G401 (cell line): ENCODE results near the gene ANKRD13A. TPM values are rescaled to one million over a fixed set of nuclear protein-coding genes. Genes with fewer than 3 reads are reported as not detected.
"Not testable (repeated sequence)": the region's sequence is repeated elsewhere in the genome, so short reads cannot be mapped to it uniquely, and the experiment has no call there.

ENCODE experiments used
- DNase-seq: peaks from one replicate; pipeline ENCODE4 v3.0.0-alpha.2; 2015; ENCODE audit warnings: low spot score
- in situ Hi-C: cut with HindIII; loops from 2 replicates; pipeline ENCODE4 v1.10.0; 2016; ENCODE audit warnings: low sequenced_read_pairs, mixed read lengths
- total RNA-seq: library from RNA; depleted of rRNA; stranded (reverse); fragments of >200 nt; shearing (Covaris generic); gene quantifications from 2 replicates; pipeline ENCODE4 v1.2.3, GENCODE V29; 2014

The ANKRD13A gene
- total RNA-seq, 1 experiment from 2014 or later = 17.1 TPM

DNA sequence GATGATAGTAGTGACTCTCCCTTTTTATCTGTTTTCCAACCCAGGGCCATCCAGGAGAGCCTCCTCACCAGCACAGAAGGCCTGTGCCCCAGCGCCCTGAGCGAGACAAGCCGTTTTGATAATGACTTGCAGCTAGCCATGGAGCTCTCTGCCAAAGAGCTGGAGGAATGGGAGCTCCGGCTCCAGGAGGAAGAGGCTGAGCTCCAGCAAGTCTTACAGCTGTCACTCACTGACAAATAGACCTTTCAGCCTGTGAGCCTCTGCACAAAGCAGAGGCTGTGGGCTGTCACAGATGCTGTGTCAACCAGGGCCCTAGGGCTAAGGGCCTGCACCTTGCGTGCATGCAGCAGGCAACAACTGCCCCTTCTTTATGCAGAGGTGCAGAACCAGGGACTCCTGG, 38.1 kb downstream of the ANKRD13A start:
- in situ Hi-C loops = no loop called here
- no peak for DNase-seq

DNA sequence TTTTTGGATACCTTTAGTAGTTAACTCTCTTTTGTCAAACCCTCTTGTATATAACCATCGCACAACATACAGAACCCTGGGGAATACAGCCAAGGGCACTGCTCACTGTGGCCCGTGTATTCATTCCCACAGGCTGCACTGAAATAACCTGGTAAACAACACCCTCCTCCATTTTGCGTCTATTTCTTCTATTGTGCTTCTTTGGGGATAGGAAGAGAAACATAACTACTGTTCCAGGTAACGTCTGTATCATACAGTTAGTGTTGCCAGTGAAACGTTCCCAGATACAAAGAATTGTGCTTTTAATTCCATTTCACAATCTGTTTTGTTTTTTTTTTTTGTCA, 39.5 kb downstream of the ANKRD13A start:
- no peak for DNase-seq
- in situ Hi-C loops = no loop called here

DNA sequence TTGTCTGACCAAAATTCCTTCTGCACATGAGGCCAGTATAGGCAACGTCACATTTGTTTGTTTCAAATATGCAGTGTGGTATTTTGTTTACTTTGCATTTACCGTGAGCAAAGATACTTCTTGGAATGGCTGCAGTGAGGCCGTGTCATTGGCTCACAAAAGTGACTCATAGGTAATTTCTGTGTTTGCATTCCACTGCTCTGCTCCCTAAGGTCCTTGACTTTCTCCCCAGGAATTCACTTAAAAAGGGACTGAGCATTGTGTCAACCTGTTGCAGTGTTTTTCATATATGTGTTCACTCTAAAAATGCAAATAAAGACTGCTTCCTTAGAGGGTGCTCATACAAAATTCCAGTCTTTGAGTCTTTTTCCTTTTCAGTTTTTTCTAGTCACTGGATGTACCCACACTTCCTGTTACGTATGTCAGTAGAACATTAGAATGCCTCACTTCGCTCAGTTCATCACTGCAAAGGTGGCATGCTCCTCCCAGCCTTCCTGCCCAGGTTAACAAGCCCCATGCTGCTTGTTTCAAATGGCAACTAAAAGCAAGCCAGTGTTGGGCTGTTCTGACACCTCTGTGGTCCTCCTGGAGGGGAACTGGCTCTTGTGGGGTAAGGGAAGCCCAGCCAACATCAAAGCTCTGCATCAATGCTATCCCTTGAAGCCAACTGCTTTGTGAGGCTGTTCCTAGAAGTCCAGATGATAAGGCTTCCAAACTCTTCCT, 40.0 kb downstream of the ANKRD13A start:
- DNase-seq = no peak
- in situ Hi-C loops = no loop called here

DNA sequence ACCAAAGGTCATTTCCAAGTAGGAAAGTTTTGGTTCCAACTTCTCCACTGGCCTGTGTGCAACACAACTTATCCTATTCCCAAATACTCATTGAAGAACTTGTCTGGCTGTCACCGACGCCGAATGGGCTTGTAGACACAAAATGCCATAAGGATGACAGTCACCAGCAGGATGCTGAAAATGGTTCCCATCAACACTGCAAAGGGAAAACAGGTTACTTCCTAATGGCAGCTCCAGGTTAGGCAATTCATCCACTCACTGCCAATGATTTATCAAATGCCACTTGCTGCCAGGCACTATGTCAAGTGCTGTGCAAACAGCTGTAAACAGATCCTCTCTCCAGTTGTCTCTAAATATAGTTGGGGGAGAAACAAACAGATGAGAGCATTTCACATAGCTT, 43.0 kb downstream of the ANKRD13A start:
- DNase-seq = no peak
- in situ Hi-C loops = no loop called here

DNA sequence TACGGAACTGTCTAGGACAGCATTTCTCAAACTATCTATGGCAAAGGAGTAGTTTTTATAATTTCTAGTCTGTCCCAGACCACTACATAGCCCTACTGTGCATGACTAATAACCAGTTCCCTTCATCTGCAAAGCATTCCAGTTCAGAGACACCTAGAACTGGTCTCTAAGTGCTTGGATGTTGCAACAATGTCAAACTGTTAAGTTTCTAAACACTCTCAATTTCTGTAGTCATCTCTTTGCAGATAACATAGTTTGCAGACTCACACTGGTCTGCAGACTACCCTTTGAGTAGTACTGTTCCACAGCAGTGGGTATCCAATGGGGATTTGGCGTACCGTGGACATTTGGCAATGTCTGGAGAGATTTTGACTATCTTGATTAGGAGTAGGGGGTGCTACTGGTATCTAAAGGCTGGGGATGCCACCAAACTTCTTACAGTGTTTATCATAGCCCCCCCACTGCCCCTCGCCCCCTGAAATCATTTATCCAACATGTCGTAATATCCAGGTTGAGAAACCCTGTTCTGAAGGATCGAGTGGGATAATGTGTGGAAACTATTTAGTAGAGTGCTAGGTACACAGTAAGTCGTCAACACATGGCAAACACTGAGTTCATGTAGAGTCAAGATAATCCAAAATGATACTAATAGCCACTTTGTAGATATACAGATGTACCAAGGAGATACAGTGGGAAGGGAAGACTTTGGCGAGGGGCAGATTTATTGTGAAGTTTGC, 47.4 kb downstream of the ANKRD13A start:
- in situ Hi-C loops = no loop called here
- no peak for DNase-seq

DNA sequence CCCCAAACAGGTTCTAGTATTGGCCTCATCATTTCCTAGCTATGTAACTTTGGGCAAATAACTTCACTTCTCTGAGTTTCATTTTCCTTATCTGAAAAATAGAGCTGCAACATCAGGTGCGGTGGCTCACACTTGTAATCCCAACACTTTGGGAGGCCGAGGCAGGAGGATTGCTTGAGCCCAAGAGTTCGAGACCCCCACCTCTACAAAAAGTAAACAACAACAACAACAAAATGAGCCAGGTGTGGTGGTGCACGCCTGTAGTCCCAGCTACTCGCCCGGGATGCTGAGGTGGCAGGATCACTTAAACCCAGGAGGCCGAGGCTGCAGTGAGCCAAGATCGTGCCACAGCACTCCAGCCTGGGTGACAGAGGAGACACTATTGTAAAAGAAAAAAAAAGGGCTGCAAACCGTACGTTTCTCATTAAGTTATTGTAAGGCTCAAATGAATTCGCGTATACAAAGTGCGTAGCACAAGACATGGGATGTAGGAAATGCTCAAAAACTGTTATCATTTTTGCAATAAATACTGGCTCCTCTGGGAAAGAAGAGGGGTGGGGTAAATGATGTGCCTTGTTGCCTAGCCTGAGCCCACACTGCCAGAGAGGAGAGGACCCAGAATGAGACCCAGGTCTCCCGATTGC, 48.2 kb downstream of the ANKRD13A start:
- in situ Hi-C loops = no loop called here
- no peak for DNase-seq

DNA sequence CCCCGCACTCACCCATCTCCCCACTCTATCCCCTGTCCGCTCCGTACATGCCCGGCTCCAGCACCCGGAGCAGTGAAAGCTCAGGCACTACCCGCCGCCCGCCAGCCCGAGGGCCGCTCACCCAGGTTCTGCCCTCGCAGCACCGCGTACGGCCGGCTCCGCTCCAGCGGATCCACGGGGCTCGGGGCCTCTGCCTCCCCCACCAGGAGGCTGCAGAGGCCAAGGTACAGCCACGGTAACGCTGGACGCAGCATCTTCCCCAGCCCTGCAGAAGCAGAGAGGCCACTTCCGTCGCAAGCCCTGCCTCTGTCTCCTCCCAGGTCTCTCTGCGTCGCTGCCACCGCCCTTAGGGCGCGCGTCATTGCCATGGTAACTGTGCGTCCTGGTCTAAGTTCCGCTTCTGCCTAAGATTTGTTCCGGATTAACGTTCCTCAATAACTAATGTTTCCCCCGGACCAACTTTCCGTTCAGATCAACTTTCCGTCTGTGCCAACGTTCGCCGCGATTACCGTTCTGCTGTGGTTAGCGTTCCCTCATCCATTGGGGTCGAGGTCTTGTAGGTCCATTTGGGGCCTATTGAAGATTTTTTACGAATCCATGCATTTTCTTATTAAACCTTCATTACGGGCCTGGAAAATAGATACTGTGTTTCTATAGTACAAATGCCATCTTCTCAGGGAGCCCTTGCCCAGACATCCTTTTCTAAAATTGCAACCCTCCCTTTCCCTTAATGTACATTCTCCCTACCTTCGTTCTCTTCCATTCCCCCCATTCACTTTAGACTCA, 49.2 kb downstream of the ANKRD13A start, which contains the start of gene C12orf76:
Gene C12orf76, minus strand, starts transcription at position 281 of the 786 bp plus-strand sequence. Its CDS starts 27 bp downstream, at position 254.
- in situ Hi-C loops = no loop called here
- DNase-seq = peak; percentile 98

DNA sequence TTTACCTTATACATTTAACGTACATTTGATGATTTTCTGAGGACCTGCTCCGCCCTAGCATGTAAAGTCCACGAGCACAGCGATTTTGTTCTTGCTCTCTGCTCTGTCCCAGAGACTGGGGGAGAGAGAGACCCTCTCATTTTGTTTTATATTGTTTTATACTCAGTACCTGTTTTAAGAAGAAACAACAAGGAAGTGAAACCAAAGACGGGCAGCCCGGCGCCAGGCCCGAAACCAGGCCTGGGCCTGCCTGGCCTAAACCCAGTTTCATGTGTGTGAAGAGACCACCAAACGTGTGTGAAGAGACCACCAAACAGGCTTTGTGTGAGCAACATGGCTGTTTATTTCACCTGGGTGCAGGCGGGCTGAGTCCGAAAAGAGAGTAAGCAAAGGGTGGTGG, 49.8 kb downstream of the ANKRD13A start:
- in situ Hi-C loops = not testable (repeated sequence)

DNA sequence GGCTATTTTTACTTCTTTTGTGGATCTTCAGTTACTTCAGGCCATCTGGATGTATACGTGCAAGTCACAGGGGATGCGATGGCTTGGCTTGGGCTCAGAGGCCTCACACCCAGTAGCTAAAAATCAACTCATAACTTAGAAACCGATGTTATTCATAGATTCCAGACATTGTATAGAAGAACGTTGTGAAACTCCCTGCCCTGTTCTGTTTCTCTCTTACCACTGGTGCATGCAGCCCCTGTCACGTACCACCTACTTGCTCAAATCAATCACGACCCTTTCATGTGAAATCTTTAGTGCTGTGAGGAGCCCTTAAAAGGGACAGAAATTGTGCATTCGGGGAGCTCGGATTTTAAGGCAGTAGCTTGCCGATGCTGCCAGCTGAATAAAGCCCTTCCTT, 50.4 kb downstream of the ANKRD13A start:
- in situ Hi-C loops, DNase-seq: not testable (repeated sequence)

More for the DNA sequence above, 49.8 kb downstream of the ANKRD13A start:
- not testable (repeated sequence) for DNase-seq

DNA sequence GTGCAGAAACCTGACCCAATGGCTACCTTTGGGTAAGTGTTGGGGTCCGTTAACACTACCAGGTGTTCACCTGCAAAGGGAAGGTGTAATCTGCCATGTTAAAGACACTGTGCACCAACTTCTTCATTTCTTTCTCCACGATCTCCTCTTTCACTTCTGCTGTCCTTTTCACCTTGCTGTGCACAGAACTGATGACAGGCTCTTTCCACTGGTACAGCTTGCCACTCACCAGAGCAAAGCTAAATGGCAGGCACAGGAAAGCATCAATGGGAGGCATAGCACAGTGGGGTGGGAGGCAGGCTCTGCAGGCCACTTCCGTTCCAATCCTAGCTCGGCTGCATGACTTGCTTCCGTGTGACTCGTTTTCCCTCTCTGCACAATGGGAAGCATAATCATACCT, 51.7 kb downstream of the ANKRD13A start:
- no peak for DNase-seq
- in situ Hi-C loops = no loop called here

DNA sequence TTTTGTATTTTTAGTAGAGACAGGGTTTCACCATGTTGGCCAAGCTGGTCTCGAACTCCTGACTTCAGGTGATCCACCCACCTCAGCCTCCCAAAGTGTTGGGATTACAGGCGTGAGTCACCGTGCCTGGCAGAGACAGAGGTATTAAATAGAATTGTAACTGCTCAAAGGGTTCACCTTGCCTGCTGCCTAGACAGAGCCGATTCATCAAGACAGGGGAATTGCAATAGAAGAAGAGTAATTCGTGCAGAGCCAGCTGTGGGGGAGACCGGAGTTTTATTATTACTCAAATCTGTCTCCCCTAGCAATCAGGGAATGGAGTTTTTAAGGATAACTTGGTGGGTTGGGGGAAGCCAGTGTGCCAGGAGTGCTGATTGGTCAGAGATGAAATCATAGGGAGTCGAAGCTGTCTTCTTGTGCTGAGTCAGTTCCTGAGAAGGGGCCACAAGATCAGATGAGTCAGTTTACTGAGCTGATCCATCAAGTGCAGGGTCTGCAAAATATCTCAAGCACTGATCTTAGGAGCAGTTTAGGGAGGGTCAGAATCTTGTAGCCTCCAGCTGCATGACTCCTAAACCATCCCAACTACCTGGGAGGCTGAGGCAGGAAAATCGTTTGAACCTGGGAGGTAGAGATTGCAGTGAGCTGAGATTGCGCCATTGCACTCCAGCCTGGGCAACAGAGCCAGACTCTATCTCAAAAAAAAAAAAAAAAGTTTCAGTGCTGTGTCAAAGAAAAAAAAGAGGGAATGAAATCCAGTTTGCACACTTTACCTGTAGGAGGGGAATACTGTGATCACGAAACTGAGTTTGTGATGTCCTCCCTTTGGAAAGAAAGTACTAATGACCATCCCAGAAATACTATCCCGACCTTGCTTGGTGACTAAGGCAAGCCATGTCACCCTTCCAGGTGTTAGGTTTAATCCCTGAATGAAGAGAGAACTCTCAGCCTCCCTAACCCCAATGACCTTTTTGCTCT, 56.4 kb downstream of the ANKRD13A start:
- in situ Hi-C loops = loop anchor here (5.0 kb wide), 1 partner anchor 93 kb away; no protein-coding TSS in a partner anchor
- not testable (repeated sequence) for DNase-seq

DNA sequence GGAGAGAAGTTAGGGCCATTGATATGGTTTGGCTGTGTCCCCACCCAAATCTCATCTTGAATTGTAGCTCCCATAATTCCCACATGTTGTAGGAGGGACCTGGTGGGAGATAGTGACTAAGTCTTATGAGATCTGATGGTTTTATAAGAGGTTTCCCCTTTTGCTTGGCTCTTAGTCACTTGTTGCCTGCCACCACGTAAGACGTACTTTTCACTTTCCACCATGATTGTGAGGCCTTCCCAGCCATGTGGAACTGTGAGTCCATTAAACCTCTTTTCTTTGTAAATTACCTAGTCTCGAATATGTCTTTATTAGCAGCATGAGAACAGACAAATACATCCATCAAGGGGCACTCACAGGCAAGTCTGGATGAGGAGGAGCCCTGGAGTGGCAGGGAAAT, 57.4 kb downstream of the ANKRD13A start:
- in situ Hi-C loops = loop anchor here (5.0 kb wide), 1 partner anchor 94 kb away; no protein-coding TSS in a partner anchor
- DNase-seq = not testable (repeated sequence)

DNA sequence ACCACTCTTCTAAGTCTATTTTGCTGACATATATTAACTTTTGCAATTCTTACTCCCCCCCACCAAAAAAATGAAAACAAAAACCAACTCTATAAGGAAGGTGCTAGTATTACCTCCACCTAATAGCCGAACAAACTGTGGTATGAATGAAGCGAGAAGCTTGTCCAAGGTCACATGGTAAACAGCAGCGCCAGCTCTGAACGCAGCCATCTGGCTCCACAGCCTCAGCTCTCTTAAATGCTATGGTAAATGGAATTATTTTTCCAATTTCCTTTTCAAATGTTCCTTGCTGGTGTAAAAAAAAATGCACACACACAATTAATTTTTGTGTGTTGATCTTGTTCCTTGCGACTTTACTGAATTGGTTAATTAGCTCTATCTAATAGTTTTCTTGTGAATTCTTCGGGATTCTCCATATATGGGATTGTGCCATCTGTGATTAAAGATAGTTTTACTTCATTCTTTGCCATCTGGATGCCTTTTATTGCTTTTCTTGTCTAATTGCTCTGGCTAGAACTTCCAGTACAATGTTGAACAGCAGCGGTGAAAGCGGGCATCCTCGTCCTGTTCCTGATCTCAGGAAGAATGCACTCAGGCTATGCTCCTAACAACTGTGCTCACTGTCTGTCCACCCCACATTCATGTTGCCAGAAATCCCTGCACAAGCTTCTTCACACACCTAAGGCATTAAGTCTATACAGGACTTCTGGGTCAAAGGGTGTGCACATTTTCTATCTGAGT, 59.8 kb downstream of the ANKRD13A start:
- in situ Hi-C loops = loop anchor here (5.0 kb wide), 1 partner anchor 97 kb away; no protein-coding TSS in a partner anchor
- peak; percentile 25 for DNase-seq

DNA sequence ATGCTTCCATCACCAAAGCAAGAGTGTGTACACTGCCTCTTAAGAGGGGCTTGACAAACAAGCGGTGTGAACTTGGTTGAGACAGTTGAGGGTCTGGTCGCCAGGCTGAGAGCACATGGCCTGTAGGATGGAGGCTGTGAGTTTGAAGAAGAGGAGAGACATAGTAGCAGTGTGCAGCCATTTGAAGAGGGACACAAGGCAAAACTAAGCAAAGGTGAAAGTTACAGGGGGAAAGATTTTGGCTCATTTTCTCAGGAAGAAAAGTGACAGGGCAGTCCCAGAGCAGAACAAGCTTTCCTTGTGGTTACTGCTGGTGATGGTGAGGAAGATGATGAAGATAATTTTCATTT, 60.4 kb downstream of the ANKRD13A start:
- no peak for DNase-seq
- in situ Hi-C loops = loop anchor here (5.0 kb wide), 1 partner anchor 97 kb away; no protein-coding TSS in a partner anchor

DNA sequence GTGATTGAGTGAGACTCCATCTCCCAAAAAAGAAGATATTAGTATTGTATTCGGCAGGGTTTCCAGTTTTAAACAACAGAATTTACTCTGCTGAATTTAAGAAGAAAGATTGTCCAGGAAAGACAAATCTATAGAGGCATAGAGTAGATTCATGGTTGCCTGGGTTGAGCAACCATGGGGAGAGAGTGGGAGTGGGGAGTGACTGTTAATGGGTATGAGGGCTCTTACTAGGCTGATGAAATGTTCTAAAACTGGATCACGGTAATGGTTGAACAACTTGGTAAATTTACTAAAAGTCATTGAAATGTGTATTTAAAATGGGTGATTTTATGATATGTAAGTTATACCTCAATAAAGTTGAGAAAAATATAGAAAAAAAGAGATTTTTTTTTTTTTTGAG, 63.0 kb downstream of the ANKRD13A start:
- DNase-seq = no peak
- in situ Hi-C loops = no loop called here

DNA sequence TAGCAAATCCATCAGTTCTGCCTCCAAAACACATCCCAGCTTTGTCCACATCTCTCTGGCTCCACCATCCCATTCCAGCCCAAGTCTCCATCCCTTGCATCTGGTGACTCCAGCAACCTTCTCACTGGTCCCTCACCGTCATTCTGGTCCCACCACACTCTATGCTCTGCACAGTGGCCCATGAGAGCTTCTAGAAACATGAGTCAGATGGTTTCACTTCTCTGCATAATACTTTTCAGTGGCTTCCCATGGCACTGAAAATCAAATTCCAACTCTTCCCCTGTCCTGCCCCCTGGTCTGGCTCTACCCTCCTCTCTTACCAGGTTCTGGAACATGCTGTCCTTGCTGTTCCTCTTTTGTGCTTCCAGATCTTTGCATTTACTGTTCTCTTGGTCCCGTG, 66.3 kb downstream of the ANKRD13A start:
- no peak for DNase-seq
- in situ Hi-C loops = no loop called here

DNA sequence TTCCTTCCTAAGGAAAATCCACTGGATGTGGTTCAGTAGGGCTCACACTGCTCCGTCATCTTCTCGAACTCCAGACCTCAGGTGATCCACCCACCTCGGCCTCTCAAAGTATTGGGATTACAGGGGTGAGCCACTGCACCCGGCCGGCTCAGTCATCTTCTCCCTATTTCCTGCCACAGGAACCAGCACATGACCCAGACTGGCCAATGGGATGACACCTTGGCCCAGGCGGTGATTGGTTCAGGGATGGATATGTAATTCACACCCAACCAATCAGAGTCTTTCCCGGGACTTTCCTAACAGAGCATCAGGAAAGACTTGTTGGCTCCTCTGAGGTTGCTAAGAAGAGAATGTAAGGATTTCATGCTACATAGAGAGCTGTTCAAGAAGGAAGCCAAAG, 68.3 kb downstream of the ANKRD13A start:
- DNase-seq = no peak
- in situ Hi-C loops = no loop called here

DNA sequence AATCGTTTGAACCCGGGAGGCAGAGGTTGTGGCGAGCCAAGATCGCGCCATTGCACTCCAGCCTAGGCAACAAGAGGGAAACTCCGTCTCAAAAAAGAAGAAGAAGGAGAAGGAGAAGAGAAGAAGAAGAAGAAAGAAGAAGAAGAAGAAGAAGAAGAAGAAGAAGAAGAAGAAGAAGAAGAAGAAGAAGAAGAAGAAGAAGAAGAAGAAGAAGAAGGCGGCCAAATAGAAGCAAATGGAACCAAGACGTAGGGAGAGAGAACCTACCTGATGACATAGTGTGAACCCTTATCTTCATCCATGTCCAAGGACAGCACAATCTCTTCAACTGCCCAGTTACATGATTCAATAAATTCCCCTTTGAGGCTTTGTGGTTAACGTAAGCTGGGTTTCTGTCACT, 68.9 kb downstream of the ANKRD13A start:
- in situ Hi-C loops, DNase-seq: not testable (repeated sequence)
